C4-2B (cell line): ENCODE measurements around the gene APBB3.

Source experiments
- CTCF ChIP-seq: fragments of 450-650 bp; conservative IDR thresholded peaks from 2 replicates; pipeline ENCODE4 v1.5.1; 2017; ENCODE audit warnings: mild to moderate bottlenecking
- ZFX ChIP-seq: fragments of 450-650 bp; IDR thresholded peaks from 2 replicates; pipeline ENCODE4 v1.6.1; 2017

- TF ChIP-seq CTCF = no peak
- no peak for TF ChIP-seq ZFX
Observed at GRCh38 chr5:140564196-140565023, at the start of gene APBB3, which contains the start of gene SLC35A4.
